Fibroblast of mammary gland (primary cell): Measurements from ENCODE around the gene BPHL.

Experiments
- DNase-seq: peaks from one replicate; pipeline ENCODE4 v3.0.0-alpha.2; 2010; ENCODE audit warnings: low read depth
- H3K4me3 ChIP-seq: 2 replicates; pipeline ENCODE4 v1.5.1; 2011; ENCODE audit warnings: low read depth, mild to moderate bottlenecking, low read length, moderate library complexity; ENCODE audit not compliant: control insufficient read depth
- CTCF ChIP-seq: conservative IDR thresholded peaks from 2 replicates; pipeline ENCODE4 v1.5.1; 2011; ENCODE audit warnings: low read depth, low read length, inconsistent platforms; ENCODE audit not compliant: control insufficient read depth, insufficient read depth

BPHL gene

GRCh38 chr6:3094815-3095214 lies 23.7 kb upstream of the BPHL start:
- no peak for DNase-seq
- no peak overlapping the region for H3K4me3 ChIP-seq
- no peak for TF ChIP-seq CTCF

- DNase-seq = peak; percentile 23
- H3K4me3 ChIP-seq = no peak overlapping the region
- TF ChIP-seq CTCF = no peak
Measured at GRCh38 chr6:3102875-3103274, 15.6 kb upstream of the BPHL start.

GRCh38 chr6:3108746-3109414 lies 9.6 kb upstream of the BPHL start:
- no peak for DNase-seq
- H3K4me3 ChIP-seq = no peak overlapping the region
- TF ChIP-seq CTCF = no peak

GRCh38 chr6:3109761-3110160 lies 8.8 kb upstream of the BPHL start:
- no peak overlapping the region for H3K4me3 ChIP-seq
- no peak for DNase-seq
- no peak for TF ChIP-seq CTCF

GRCh38 chr6:3114377-3114776 lies 4.1 kb upstream of the BPHL start:
- H3K4me3 ChIP-seq = no peak overlapping the region
- no peak for TF ChIP-seq CTCF
- DNase-seq = no peak

GRCh38 chr6:3117912-3118352 lies 579 bp upstream of the BPHL start:
- TF ChIP-seq CTCF = no peak
- peak; percentile 70 for DNase-seq
- peak overlapping the region; percentile 77 for H3K4me3 ChIP-seq

GRCh38 chr6:3119040-3119723 lies 671 bp downstream of the BPHL start:
- TF ChIP-seq CTCF = no peak
- peak overlapping the region; percentile 77 for H3K4me3 ChIP-seq
- DNase-seq = peak; percentile 28
